BJ (cell line): ENCODE measurements around the gene BLTP1. TPM values are rescaled to one million over a fixed set of nuclear protein-coding genes. Genes with fewer than 3 reads are reported as not detected.

Source experiments
- CTCF ChIA-PET: fragments of 350-600 bp; formaldehyde crosslinking; extraction: SDS; loops from one replicate; lab custom pipeline; 2021; ENCODE audit warnings: antibody characterized with exemption, inconsistent platforms; lab: Yijun Ruan, JAX
- POLR2A ChIA-PET: fragments of 300-600 bp; sonication (Branson Sonifier 250); formaldehyde crosslinking; extraction: SDS; loops from one replicate; lab custom pipeline; 2021; ENCODE audit warnings: antibody characterized with exemption; lab: Charles Lee
- DNase-seq: peaks from one replicate; pipeline ENCODE4 v3.0.0-alpha.2; 2011; ENCODE audit warnings: low read depth
- H3K27me3 ChIP-seq: 2 replicates; pipeline ENCODE4 v1.6.0; 2011; ENCODE audit warnings: low read length; ENCODE audit not compliant: control insufficient read depth, insufficient read depth
- H3K36me3 ChIP-seq: 2 replicates; pipeline ENCODE4 v1.5.1; 2011; ENCODE audit warnings: low read length; ENCODE audit not compliant: control insufficient read depth, insufficient read depth
- H3K4me3 ChIP-seq: 2 replicates; pipeline ENCODE4 v1.5.1; 2011; ENCODE audit warnings: low read depth, mild to moderate bottlenecking, control low read depth, low read length
- polyA plus RNA-seq: library from polyadenylated mRNA; depleted of rRNA; stranded (reverse); fragments of >200 nt; gene quantifications from 2 replicates; pipeline ENCODE4 v1.2.3, GENCODE V29; 2011
- TF ChIP-seq, protein P1 (sequence below): IDR thresholded peaks from 2 replicates; pipeline ENCODE4 v1.5.1; 2011; ENCODE audit warnings: low read depth, mild to moderate bottlenecking, control low read depth, inconsistent platforms, low read length, moderate library complexity; ENCODE audit not compliant: insufficient read depth

The BLTP1 gene
- polyA plus RNA-seq, 1 experiment = 22.9 TPM

GRCh38 chr4:122118243-122118642 is 33.9 kb upstream of the BLTP1 start:
- no peaks in the 10 kb centered on the region for H3K27me3 ChIP-seq
- CTCF ChIA-PET = no interaction called here
- H3K36me3 ChIP-seq = no peaks in the 10 kb centered on the region
- H3K4me3 ChIP-seq = no peak overlapping the region
- TF ChIP-seq, protein P1, sequence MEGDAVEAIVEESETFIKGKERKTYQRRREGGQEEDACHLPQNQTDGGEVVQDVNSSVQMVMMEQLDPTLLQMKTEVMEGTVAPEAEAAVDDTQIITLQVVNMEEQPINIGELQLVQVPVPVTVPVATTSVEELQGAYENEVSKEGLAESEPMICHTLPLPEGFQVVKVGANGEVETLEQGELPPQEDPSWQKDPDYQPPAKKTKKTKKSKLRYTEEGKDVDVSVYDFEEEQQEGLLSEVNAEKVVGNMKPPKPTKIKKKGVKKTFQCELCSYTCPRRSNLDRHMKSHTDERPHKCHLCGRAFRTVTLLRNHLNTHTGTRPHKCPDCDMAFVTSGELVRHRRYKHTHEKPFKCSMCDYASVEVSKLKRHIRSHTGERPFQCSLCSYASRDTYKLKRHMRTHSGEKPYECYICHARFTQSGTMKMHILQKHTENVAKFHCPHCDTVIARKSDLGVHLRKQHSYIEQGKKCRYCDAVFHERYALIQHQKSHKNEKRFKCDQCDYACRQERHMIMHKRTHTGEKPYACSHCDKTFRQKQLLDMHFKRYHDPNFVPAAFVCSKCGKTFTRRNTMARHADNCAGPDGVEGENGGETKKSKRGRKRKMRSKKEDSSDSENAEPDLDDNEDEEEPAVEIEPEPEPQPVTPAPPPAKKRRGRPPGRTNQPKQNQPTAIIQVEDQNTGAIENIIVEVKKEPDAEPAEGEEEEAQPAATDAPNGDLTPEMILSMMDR = no peak
- POLR2A ChIA-PET = no interaction called here
- DNase-seq = no peak

DNA sequence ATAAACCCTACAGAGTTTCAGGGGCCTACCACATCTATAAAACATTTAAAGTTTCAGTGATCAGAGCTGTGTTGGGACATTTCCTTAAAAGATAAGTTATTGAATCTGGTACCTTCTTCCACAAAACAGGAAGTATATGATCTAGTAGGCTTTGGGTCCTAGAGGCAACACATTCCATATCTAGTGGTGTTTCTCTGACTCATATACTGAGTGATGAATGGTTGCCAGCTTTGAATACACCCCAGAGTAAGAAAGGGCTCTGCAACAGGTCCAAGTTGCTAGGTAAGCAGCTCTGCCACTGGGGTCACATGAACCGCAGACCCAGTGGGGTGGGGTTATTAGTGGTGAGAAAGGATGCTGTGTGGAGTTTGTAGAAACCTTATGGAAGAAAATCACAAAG is 32.4 kb upstream of the BLTP1 start:
- ChIA-PET CTCF (no interaction called here), POLR2A (no interaction called here)
- no peaks in the 10 kb centered on the region for H3K36me3 ChIP-seq
- DNase-seq = no peak
- TF ChIP-seq, protein P1 = no peak
- H3K27me3 ChIP-seq = no peaks in the 10 kb centered on the region
- H3K4me3 ChIP-seq = no peak overlapping the region

GRCh38 chr4:122121593-122121992 is 30.5 kb upstream of the BLTP1 start:
- H3K27me3 ChIP-seq = no peaks in the 10 kb centered on the region
- ChIA-PET CTCF (interaction anchor here (1.0 kb wide), 1 partner anchor 172 kb away, joined by 3 read pairs; no protein-coding TSS in a partner anchor), POLR2A (no interaction called here)
- no peak for DNase-seq
- TF ChIP-seq, protein P1 = no peak
- H3K4me3 ChIP-seq = no peak overlapping the region
- no peaks in the 10 kb centered on the region for H3K36me3 ChIP-seq

DNA sequence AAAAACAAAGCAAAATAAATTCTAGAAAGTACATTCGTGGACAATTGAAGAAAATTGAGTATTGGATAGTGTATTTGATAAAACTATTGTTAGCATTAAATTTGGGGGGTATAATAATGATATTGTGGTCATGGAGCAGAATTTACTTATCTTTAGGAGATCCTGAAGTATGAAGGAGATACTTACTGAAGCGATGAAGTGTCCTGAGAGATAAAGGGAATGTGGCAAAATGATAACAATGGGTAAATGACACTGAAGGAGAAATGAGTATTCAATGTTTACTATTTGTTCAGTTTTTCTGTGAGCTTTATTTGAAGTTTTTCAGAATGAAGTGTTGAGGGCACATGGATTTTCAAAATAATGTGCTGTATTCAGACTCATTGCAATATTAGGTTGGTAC is 30.0 kb upstream of the BLTP1 start:
- H3K27me3 ChIP-seq = no peaks in the 10 kb centered on the region
- no peak overlapping the region for H3K4me3 ChIP-seq
- ChIA-PET POLR2A (no interaction called here), CTCF (interaction anchor here (1.0 kb wide), 1 partner anchor 172 kb away, joined by 3 read pairs; no protein-coding TSS in a partner anchor)
- no peaks in the 10 kb centered on the region for H3K36me3 ChIP-seq
- TF ChIP-seq, protein P1 = no peak
- DNase-seq = no peak

DNA sequence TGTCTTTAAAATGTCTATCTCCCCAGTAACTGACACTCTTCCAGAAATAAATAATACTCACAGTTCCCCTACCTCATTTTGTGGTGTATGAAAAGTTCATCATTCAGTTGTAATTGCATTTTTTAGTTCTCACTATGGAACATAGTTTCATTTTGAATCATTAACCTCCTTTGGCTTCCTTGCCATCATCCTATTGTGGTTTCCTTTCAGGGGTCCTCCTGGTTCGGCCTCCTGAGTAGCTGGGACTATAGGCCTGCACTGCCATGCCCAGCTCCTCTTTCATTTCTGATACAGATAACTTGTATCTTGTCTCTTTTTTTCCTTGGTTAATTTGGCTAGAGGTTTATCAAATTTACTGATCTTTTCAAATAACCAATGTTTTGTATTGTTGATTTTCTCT is 23.1 kb upstream of the BLTP1 start:
- DNase-seq = no peak
- CTCF ChIA-PET = no interaction called here

More for the DNA sequence above, 23.1 kb upstream of the BLTP1 start:
- POLR2A ChIA-PET = no interaction called here
- Histone ChIP-seq H3K36me3 (no peaks in the 10 kb centered on the region), H3K27me3 (no peaks in the 10 kb centered on the region), H3K4me3 (no peak overlapping the region)
- TF ChIP-seq, protein P1 = no peak
